HEK293 (cell line): ENCODE measurements around the gene DCAKD.

ENCODE experiments used
- CTCF ChIA-PET: fragments of 350-600 bp; formaldehyde crosslinking; extraction: SDS; loops from one replicate; lab custom pipeline; 2021; ENCODE audit warnings: antibody characterized with exemption; lab: Yijun Ruan, JAX
- POLR2A ChIA-PET: fragments of 300-600 bp; formaldehyde crosslinking; extraction: SDS; loops from one replicate; lab custom pipeline; 2020; ENCODE audit warnings: antibody characterized with exemption, inconsistent platforms; lab: Yijun Ruan, JAX
- H3K27ac ChIP-seq: fragments of 200-500 bp; sonication (Bioruptor generic); 2 replicates; pipeline ENCODE4 v1.5.1; 2014; ENCODE audit warnings: low read depth, low read length, control low read depth, inconsistent platforms; ENCODE audit errors: extremely low read depth
- H3K36me3 ChIP-seq, 2 experiments: fragments of 200-500 bp in 1 of 2; sonication (Bioruptor generic) in 1 of 2; 1 replicate in 1 of 2; 2 replicates in 1 of 2; pipeline ENCODE4 v1.5.1; 2014 to 2017; ENCODE audit warnings: inconsistent platforms in 2 of 2, low read length in 2 of 2; ENCODE audit not compliant: control insufficient read depth in 2 of 2, insufficient read depth in 1 of 2
- H3K4me1 ChIP-seq: fragments of 200-500 bp; sonication (Bioruptor generic); 2 replicates; pipeline ENCODE4 v1.5.1; 2014; ENCODE audit warnings: mild to moderate bottlenecking, low read length, inconsistent platforms; ENCODE audit not compliant: control insufficient read depth, insufficient read depth
- H3K4me3 ChIP-seq: 2 replicates; pipeline ENCODE4 v1.5.1; 2011; ENCODE audit warnings: low read depth, mild to moderate bottlenecking, control low read depth, low read length, moderate library complexity
- H3K9me3 ChIP-seq: fragments of 200-500 bp; sonication (Bioruptor generic); 2 replicates; pipeline ENCODE4 v1.5.1; 2014; ENCODE audit warnings: low read depth, low read length, inconsistent platforms; ENCODE audit not compliant: control insufficient read depth, insufficient read depth
- BCL11B ChIP-seq: fragments of 450-650 bp; formaldehyde crosslinking; IDR thresholded peaks from 2 replicates; pipeline ENCODE4 v1.5.1; 2016; ENCODE audit warnings: low read depth, missing biosample characterization, missing genetic modification characterization
- CTCF ChIP-seq: fragments of 450-650 bp; formaldehyde crosslinking; IDR thresholded peaks from 2 replicates; pipeline ENCODE4 v1.5.1; 2016; ENCODE audit warnings: missing biosample characterization, missing genetic modification characterization
- GLIS1 ChIP-seq: fragments of 450-650 bp; formaldehyde crosslinking; IDR thresholded peaks from 2 replicates; pipeline ENCODE4 v1.5.1; 2016; ENCODE audit warnings: missing biosample characterization, missing genetic modification characterization
- KLF10 ChIP-seq: fragments of 450-650 bp; IDR thresholded peaks from 2 replicates; pipeline ENCODE4 v1.5.1; 2018; ENCODE audit warnings: missing biosample characterization, mild to moderate bottlenecking, missing genetic modification characterization
- PATZ1 ChIP-seq: fragments of 450-650 bp; formaldehyde crosslinking; IDR thresholded peaks from 2 replicates; pipeline ENCODE4 v1.5.1; 2016; ENCODE audit warnings: missing biosample characterization, missing genetic modification characterization
- PRDM1 ChIP-seq: fragments of 450-650 bp; formaldehyde crosslinking; IDR thresholded peaks from 2 replicates; pipeline ENCODE4; 2016; ENCODE audit warnings: missing biosample characterization, missing genetic modification characterization
- TRIM28 ChIP-seq: IDR thresholded peaks from 2 replicates; pipeline ENCODE4 v1.6.1; 2011; ENCODE audit warnings: low read length, control low read depth, borderline replicate concordance
- ZBTB17 ChIP-seq: fragments of 450-650 bp; formaldehyde crosslinking; IDR thresholded peaks from 2 replicates; pipeline ENCODE4 v1.5.1; 2016; ENCODE audit warnings: missing biosample characterization, missing genetic modification characterization
- ZBTB20 ChIP-seq: fragments of 450-650 bp; formaldehyde crosslinking; IDR thresholded peaks from 2 replicates; pipeline ENCODE4 v1.5.1; 2016; ENCODE audit warnings: missing biosample characterization, missing genetic modification characterization
- ZBTB6 ChIP-seq: fragments of 450-650 bp; formaldehyde crosslinking; IDR thresholded peaks from 2 replicates; pipeline ENCODE4 v1.5.1; 2017; ENCODE audit warnings: missing biosample characterization, missing genetic modification characterization
- ZBTB8A ChIP-seq: fragments of 450-650 bp; formaldehyde crosslinking; IDR thresholded peaks from 2 replicates; pipeline ENCODE4 v1.5.1; 2016; ENCODE audit warnings: missing biosample characterization, missing genetic modification characterization
- ZEB2 ChIP-seq: fragments of 450-650 bp; formaldehyde crosslinking; IDR thresholded peaks from 2 replicates; pipeline ENCODE4 v1.5.1; 2016; ENCODE audit warnings: missing biosample characterization, missing genetic modification characterization
- ZFP69B ChIP-seq: fragments of 450-650 bp; formaldehyde crosslinking; IDR thresholded peaks from 2 replicates; pipeline ENCODE4 v1.5.1; 2016; ENCODE audit warnings: missing biosample characterization, missing genetic modification characterization
- ZNF26 ChIP-seq: fragments of 450-650 bp; formaldehyde crosslinking; IDR thresholded peaks from 2 replicates; pipeline ENCODE4 v1.5.1; 2016; ENCODE audit warnings: missing biosample characterization, missing genetic modification characterization
- ZNF280C ChIP-seq: fragments of 450-650 bp; formaldehyde crosslinking; IDR thresholded peaks from 2 replicates; pipeline ENCODE4 v1.5.1; 2016; ENCODE audit warnings: missing biosample characterization, missing genetic modification characterization
- ZNF335 ChIP-seq: fragments of 450-650 bp; formaldehyde crosslinking; conservative IDR thresholded peaks from 2 replicates; pipeline ENCODE4 v1.5.1; 2016; ENCODE audit warnings: missing biosample characterization, missing genetic modification characterization
- ZNF404 ChIP-seq: fragments of 450-650 bp; formaldehyde crosslinking; IDR thresholded peaks from 2 replicates; pipeline ENCODE4 v1.5.1; 2017; ENCODE audit warnings: missing biosample characterization, missing genetic modification characterization
- ZNF426 ChIP-seq: fragments of 450-650 bp; formaldehyde crosslinking; IDR thresholded peaks from 2 replicates; pipeline ENCODE4 v1.5.1; 2017; ENCODE audit warnings: missing biosample characterization, missing genetic modification characterization, mild to moderate bottlenecking, inconsistent platforms, moderate library complexity
- ZNF473 ChIP-seq: fragments of 450-650 bp; formaldehyde crosslinking; IDR thresholded peaks from 2 replicates; pipeline ENCODE4 v1.5.1; 2017; ENCODE audit warnings: missing biosample characterization, missing genetic modification characterization
- ZNF510 ChIP-seq: fragments of 450-650 bp; formaldehyde crosslinking; IDR thresholded peaks from 2 replicates; pipeline ENCODE4 v1.5.1; 2018; ENCODE audit warnings: mild to moderate bottlenecking, missing genetic modification characterization, missing biosample characterization; ENCODE audit not compliant: insufficient replicate concordance
- ZNF513 ChIP-seq: fragments of 450-650 bp; IDR thresholded peaks from 2 replicates; pipeline ENCODE4 v1.5.1; 2018; ENCODE audit warnings: missing biosample characterization, missing genetic modification characterization
- ZNF560 ChIP-seq: fragments of 450-650 bp; formaldehyde crosslinking; IDR thresholded peaks from 2 replicates; pipeline ENCODE4 v1.5.1; 2017; ENCODE audit warnings: missing biosample characterization, missing genetic modification characterization, borderline replicate concordance
- ZSCAN4 ChIP-seq: fragments of 450-650 bp; formaldehyde crosslinking; IDR thresholded peaks from 2 replicates; pipeline ENCODE4 v1.5.1; 2017; ENCODE audit warnings: missing biosample characterization, missing genetic modification characterization

The DCAKD gene

GRCh38 chr17:45018514-45018847, 33.0 kb downstream of the DCAKD start:
- no peak overlapping the region for H3K4me3 ChIP-seq
- H3K27ac ChIP-seq, result peak overlapping the region; percentile 27; the same call in 1 of the 2 replicates
- ChIA-PET CTCF (interaction anchor here (0.6 to 8.7 kb wide), 15 partner anchors 22 to 240 kb away, joined by 3 to 296 read pairs (median 6); no protein-coding TSS in a partner anchor), POLR2A (interaction anchor here (0.5 to 0.6 kb wide), 2 partner anchors 29 to 157 kb away, joined by 3 to 6 read pairs; no protein-coding TSS in a partner anchor)
- H3K9me3 ChIP-seq, result no peaks in the 10 kb centered on the region
- H3K36me3 ChIP-seq, result peaks cover 0 to 10% of the 10 kb centered on the region in 2 experiments; a peak in 1 of 3 replicates
- TF ChIP-seq ZFP69B (no peak), ZBTB6 (tag by site-specific recombination) (peak; percentile 38; the same call in 1 of the 2 replicates), BCL11B (tag by site-specific recombination) (no peak), KLF10 (tag by site-specific recombination) (no peak), ZNF473 (no peak), ZNF26 (tag by site-specific recombination) (no peak), PRDM1 (tag by site-specific recombination) (0 out of 2 replicates have a peak, but pooled peaks have one; percentile 8), ZNF560 (no peak), ZNF280C (tag by site-specific recombination) (no peak), ZNF404 (tag by site-specific recombination) (no peak), ZNF335 (tag by site-specific recombination) (no peak)
- H3K4me1 ChIP-seq, result peaks cover 3% of the 10 kb centered on the region; the same call in 1 of the 2 replicates

- H3K36me3 ChIP-seq, result no peaks in the 10 kb centered on the region
- no peak overlapping the region for H3K27ac ChIP-seq
- no peaks in the 10 kb centered on the region for H3K9me3 ChIP-seq
- no peak overlapping the region for H3K4me3 ChIP-seq
- TF ChIP-seq ZEB2 (tag by site-specific recombination) (0 out of 2 replicates have a peak, but pooled peaks have one; percentile 13), ZNF426 (tag by site-specific recombination) (no peak), ZSCAN4 (tag by site-specific recombination) (no peak), TRIM28 (no peak), ZNF513 (no peak), CTCF (tag by site-specific recombination) (peak; percentile 42), ZBTB17 (tag by site-specific recombination) (peak; percentile 36; the same call in 1 of the 2 replicates), ZNF510 (tag by site-specific recombination) (no peak), GLIS1 (tag by site-specific recombination) (0 out of 2 replicates have a peak, but pooled peaks have one; percentile 9), PATZ1 (tag by site-specific recombination) (0 out of 2 replicates have a peak, but pooled peaks have one; percentile 19), ZBTB8A (tag by site-specific recombination) (no peak), ZBTB20 (tag by site-specific recombination) (no peak)
- ChIA-PET CTCF (interaction anchor here (0.7 to 8.7 kb wide), 4 partner anchors 48 to 361 kb away, joined by 3 to 296 read pairs (median 4); partner anchors contain the start of genes C1QL1 and MEIOC), POLR2A (interaction anchor here (0.8 kb wide), 1 partner anchor 49 kb away, joined by 3 read pairs; the partner anchor contains the start of gene C1QL1)
- peaks cover 3% of the 10 kb centered on the region; the same call in 1 of the 2 replicates for H3K4me1 ChIP-seq
These were observed 34.6 kb downstream of the DCAKD start for GRCh38 chr17:45016823-45017222.
